ENCODE results near the gene TSPAN7.

Gene TSPAN7

GRCh38 chrX:38570396-38570795, 9.1 kb downstream of the TSPAN7 start:
- DNase-seq (no peak), ATAC-seq (replicated peaks) (no peak)
- Mint-ChIP-seq H3K27ac (no peak overlapping the region), H3K4me3 (no peak overlapping the region), H3K4me1 (no peaks in the 10 kb centered on the region), H3K9me3 (no peaks in the 10 kb centered on the region), H3K36me3 (no peaks in the 10 kb centered on the region), H3K27me3 (no peaks in the 10 kb centered on the region)

GRCh38 chrX:38571058-38571457, 9.7 kb downstream of the TSPAN7 start:
- Mint-ChIP-seq H3K36me3 (no peaks in the 10 kb centered on the region), H3K27me3 (no peaks in the 10 kb centered on the region), H3K4me1 (no peaks in the 10 kb centered on the region), H3K27ac (no peak overlapping the region), H3K9me3 (no peaks in the 10 kb centered on the region), H3K4me3 (no peak overlapping the region)
- DNase-seq (no peak), ATAC-seq (replicated peaks) (no peak)

GRCh38 chrX:38574858-38575257, 13.5 kb downstream of the TSPAN7 start:
- DNase-seq, result no peak
- H3K4me3 Mint-ChIP-seq, result no peak overlapping the region
- ATAC-seq (replicated peaks), result no peak
- H3K36me3 Mint-ChIP-seq, result no peaks in the 10 kb centered on the region
- peaks cover 0 to 9% of the 10 kb centered on the region in 2 donors for H3K4me1 Mint-ChIP-seq
- no peak overlapping the region for H3K27ac Mint-ChIP-seq
- H3K27me3 Mint-ChIP-seq, result no peaks in the 10 kb centered on the region
- H3K9me3 Mint-ChIP-seq, result no peaks in the 10 kb centered on the region

GRCh38 chrX:38575888-38576287, 14.5 kb downstream of the TSPAN7 start:
- ATAC-seq (replicated peaks) (no peak), DNase-seq (no peak)
- H3K36me3 Mint-ChIP-seq, result no peaks in the 10 kb centered on the region
- H3K4me1 Mint-ChIP-seq, result peaks cover 0 to 9% of the 10 kb centered on the region in 2 donors
- no peak overlapping the region for H3K27ac Mint-ChIP-seq
- no peaks in the 10 kb centered on the region for H3K9me3 Mint-ChIP-seq
- H3K27me3 Mint-ChIP-seq, result no peaks in the 10 kb centered on the region
- H3K4me3 Mint-ChIP-seq, result no peak overlapping the region

- H3K4me3 Mint-ChIP-seq, result no peak overlapping the region
Observed at GRCh38 chrX:38577738-38578137, 16.4 kb downstream of the TSPAN7 start.

GRCh38 chrX:38578167-38578566, 16.8 kb downstream of the TSPAN7 start:
- ATAC-seq (replicated peaks), result no peak
- Mint-ChIP-seq H3K4me1 (peaks cover 0 to 9% of the 10 kb centered on the region in 2 donors), H3K27me3 (peaks cover 0 to 2% of the 10 kb centered on the region in 2 donors), H3K9me3 (no peaks in the 10 kb centered on the region), H3K4me3 (no peak overlapping the region), H3K27ac (no peak overlapping the region), H3K36me3 (no peaks in the 10 kb centered on the region)
- no peak for DNase-seq

More at GRCh38 chrX:38577738-38578137, 16.4 kb downstream of the TSPAN7 start:
- Mint-ChIP-seq H3K9me3 (no peaks in the 10 kb centered on the region), H3K27ac (no peak overlapping the region), H3K4me1 (peaks cover 0 to 9% of the 10 kb centered on the region in 2 donors), H3K36me3 (no peaks in the 10 kb centered on the region), H3K27me3 (no peaks in the 10 kb centered on the region)
- DNase-seq, result no peak
- no peak for ATAC-seq (replicated peaks)

GRCh38 chrX:38583181-38583580, 21.8 kb downstream of the TSPAN7 start:
- ATAC-seq (replicated peaks) (no peak), DNase-seq (no peak)
- Mint-ChIP-seq H3K9me3 (no peaks in the 10 kb centered on the region), H3K27ac (no peak overlapping the region), H3K4me3 (no peak overlapping the region), H3K36me3 (no peaks in the 10 kb centered on the region), H3K27me3 (peaks cover 0 to 4% of the 10 kb centered on the region in 2 donors), H3K4me1 (no peaks in the 10 kb centered on the region)

- no peak overlapping the region for H3K27ac Mint-ChIP-seq
- DNase-seq (no peak), ATAC-seq (replicated peaks) (no peak)
- H3K36me3 Mint-ChIP-seq, result no peaks in the 10 kb centered on the region
- peaks cover 0 to 15% of the 10 kb centered on the region in 2 donors for H3K27me3 Mint-ChIP-seq
- H3K9me3 Mint-ChIP-seq, result peaks cover 0 to 1% of the 10 kb centered on the region in 2 donors
- H3K4me1 Mint-ChIP-seq, result no peaks in the 10 kb centered on the region
- H3K4me3 Mint-ChIP-seq, result no peak overlapping the region
Observed at GRCh38 chrX:38594434-38594833, 33.1 kb downstream of the TSPAN7 start.

GRCh38 chrX:38595801-38596200, 34.5 kb downstream of the TSPAN7 start:
- H3K27ac Mint-ChIP-seq, result no peak overlapping the region
- ATAC-seq (replicated peaks) (no peak), DNase-seq (no peak)
- H3K4me3 Mint-ChIP-seq, result no peak overlapping the region
- no peaks in the 10 kb centered on the region for H3K36me3 Mint-ChIP-seq
- H3K4me1 Mint-ChIP-seq, result no peaks in the 10 kb centered on the region
- peaks cover 0 to 1% of the 10 kb centered on the region in 2 donors for H3K9me3 Mint-ChIP-seq
- peaks cover 0 to 17% of the 10 kb centered on the region in 2 donors for H3K27me3 Mint-ChIP-seq

GRCh38 chrX:38596939-38597338, 35.6 kb downstream of the TSPAN7 start:
- no peaks in the 10 kb centered on the region for H3K4me1 Mint-ChIP-seq
- no peak for DNase-seq
- no peaks in the 10 kb centered on the region for H3K36me3 Mint-ChIP-seq
- peaks cover 0 to 20% of the 10 kb centered on the region in 2 donors for H3K27me3 Mint-ChIP-seq
- no peaks in the 10 kb centered on the region for H3K9me3 Mint-ChIP-seq
- no peak for ATAC-seq (replicated peaks)
- H3K27ac Mint-ChIP-seq, result no peak overlapping the region
- H3K4me3 Mint-ChIP-seq, result no peak overlapping the region

GRCh38 chrX:38599796-38600755, 38.7 kb downstream of the TSPAN7 start:
- no peak for DNase-seq
- no peak overlapping the region for H3K27ac Mint-ChIP-seq
- no peaks in the 10 kb centered on the region for H3K36me3 Mint-ChIP-seq
- peaks cover 0 to 20% of the 10 kb centered on the region in 2 donors for H3K27me3 Mint-ChIP-seq
- no peak for ATAC-seq (replicated peaks)
- H3K9me3 Mint-ChIP-seq, result no peaks in the 10 kb centered on the region
- no peaks in the 10 kb centered on the region for H3K4me1 Mint-ChIP-seq
- no peak overlapping the region for H3K4me3 Mint-ChIP-seq

GRCh38 chrX:38601866-38602265, 40.5 kb downstream of the TSPAN7 start:
- no peak overlapping the region for H3K27ac Mint-ChIP-seq

GRCh38 chrX:38606821-38607220, 45.5 kb downstream of the TSPAN7 start:
- H3K9me3 Mint-ChIP-seq, result no peaks in the 10 kb centered on the region

More at GRCh38 chrX:38601866-38602265, 40.5 kb downstream of the TSPAN7 start:
- DNase-seq (no peak), ATAC-seq (replicated peaks) (peak in 1 of 2 donors; percentile 39)
- peaks cover 0 to 20% of the 10 kb centered on the region in 2 donors for H3K27me3 Mint-ChIP-seq
- H3K4me3 Mint-ChIP-seq, result no peak overlapping the region
- H3K36me3 Mint-ChIP-seq, result no peaks in the 10 kb centered on the region
- no peaks in the 10 kb centered on the region for H3K4me1 Mint-ChIP-seq
- no peaks in the 10 kb centered on the region for H3K9me3 Mint-ChIP-seq

GRCh38 chrX:38607976-38608375, 46.6 kb downstream of the TSPAN7 start:
- Mint-ChIP-seq H3K27ac (no peak overlapping the region), H3K4me3 (no peak overlapping the region), H3K27me3 (peaks cover 0 to 12% of the 10 kb centered on the region in 2 donors), H3K36me3 (no peaks in the 10 kb centered on the region), H3K9me3 (no peaks in the 10 kb centered on the region), H3K4me1 (peaks cover 0 to 9% of the 10 kb centered on the region in 2 donors)
- DNase-seq (no peak), ATAC-seq (replicated peaks) (no peak)

More at GRCh38 chrX:38606821-38607220, 45.5 kb downstream of the TSPAN7 start:
- ATAC-seq (replicated peaks) (no peak), DNase-seq (no peak)
- no peak overlapping the region for H3K27ac Mint-ChIP-seq
- no peaks in the 10 kb centered on the region for H3K36me3 Mint-ChIP-seq
- no peak overlapping the region for H3K4me3 Mint-ChIP-seq
- H3K4me1 Mint-ChIP-seq, result peaks cover 0 to 9% of the 10 kb centered on the region in 2 donors
- peaks cover 0 to 7% of the 10 kb centered on the region in 2 donors for H3K27me3 Mint-ChIP-seq

GRCh38 chrX:38610849-38611248, 49.5 kb downstream of the TSPAN7 start:
- Mint-ChIP-seq H3K4me3 (no peak overlapping the region), H3K27ac (no peak overlapping the region), H3K27me3 (peaks cover 0 to 12% of the 10 kb centered on the region in 2 donors), H3K4me1 (peaks cover 0 to 9% of the 10 kb centered on the region in 2 donors), H3K9me3 (no peaks in the 10 kb centered on the region), H3K36me3 (no peaks in the 10 kb centered on the region)
- DNase-seq (no peak), ATAC-seq (replicated peaks) (no peak)
